HG03196 (cell line): ENCODE measurements around the gene CPNE4.

Source experiments
- ATAC-seq: cut with Tn5 transposase; IDR thresholded peaks from one replicate; pipeline ENCODE4 v1.9.1; 2021; ENCODE audit not compliant: unreplicated experiment

Gene CPNE4

GRCh38 chr3:131547585-131547984 lies 487.2 kb downstream of the CPNE4 start:
- ATAC-seq = no peak

- no peak for ATAC-seq
Observed at GRCh38 chr3:131546441-131546840, 488.4 kb downstream of the CPNE4 start.

- no peak for ATAC-seq
Observed at GRCh38 chr3:131544557-131544956, 490.3 kb downstream of the CPNE4 start.

- ATAC-seq = no peak
Observed at GRCh38 chr3:131543714-131544113, 491.1 kb downstream of the CPNE4 start.

- no peak for ATAC-seq
Observed at GRCh38 chr3:131541288-131541687, 493.5 kb downstream of the CPNE4 start.

- ATAC-seq = no peak
Observed at GRCh38 chr3:131540821-131541220, 494.0 kb downstream of the CPNE4 start.

GRCh38 chr3:131540143-131540542 lies 494.7 kb downstream of the CPNE4 start:
- no peak for ATAC-seq

- ATAC-seq = no peak
Observed at GRCh38 chr3:131538968-131539367, 495.8 kb downstream of the CPNE4 start.

- ATAC-seq = no peak
Observed at GRCh38 chr3:131537531-131537930, 497.3 kb downstream of the CPNE4 start.

- ATAC-seq = no peak
Observed at GRCh38 chr3:131535596-131535995, 499.2 kb downstream of the CPNE4 start.

GRCh38 chr3:131535131-131535530 lies 499.7 kb downstream of the CPNE4 start:
- ATAC-seq = no peak

- ATAC-seq = no peak
Observed at GRCh38 chr3:131532645-131533044, 502.2 kb downstream of the CPNE4 start.

GRCh38 chr3:131530843-131531242 lies 504.0 kb downstream of the CPNE4 start:
- ATAC-seq = no peak

- no peak for ATAC-seq
Observed at GRCh38 chr3:131530388-131530787, 504.4 kb downstream of the CPNE4 start.

GRCh38 chr3:131526801-131527347 lies 507.9 kb downstream of the CPNE4 start:
- no peak for ATAC-seq

GRCh38 chr3:131518680-131519079 lies 516.1 kb downstream of the CPNE4 start:
- no peak for ATAC-seq

- no peak for ATAC-seq
Observed at GRCh38 chr3:131505421-131505820, 529.4 kb downstream of the CPNE4 start.

- ATAC-seq = no peak
Observed at GRCh38 chr3:131503320-131503635, 531.5 kb downstream of the CPNE4 start.

GRCh38 chr3:131502530-131503319 lies 532.1 kb downstream of the CPNE4 start, which contains the start of gene MRPL3:
TSS of gene MRPL3 (minus strand) at chr3:131502971. CDS start at chr3:131502821, 150 bp downstream.
- peak; percentile 93 for ATAC-seq

- peak; percentile 4 for ATAC-seq
Observed at GRCh38 chr3:131501949-131502348, 532.9 kb downstream of the CPNE4 start.

- ATAC-seq = no peak
Observed at GRCh38 chr3:131494706-131495105, 540.1 kb downstream of the CPNE4 start.

- ATAC-seq = no peak
Observed at GRCh38 chr3:131491775-131492174, 543.0 kb downstream of the CPNE4 start.

- no peak for ATAC-seq
Observed at GRCh38 chr3:131491084-131491483, 543.7 kb downstream of the CPNE4 start.
